HG02759 (cell line): ENCODE results near the gene CMTM6.

ENCODE experiments used
- ATAC-seq: cut with Tn5 transposase; IDR thresholded peaks from one replicate; pipeline ENCODE4 v1.9.1; 2021; ENCODE audit warnings: mild to moderate bottlenecking, moderate library complexity; ENCODE audit not compliant: unreplicated experiment

CMTM6 gene

DNA sequence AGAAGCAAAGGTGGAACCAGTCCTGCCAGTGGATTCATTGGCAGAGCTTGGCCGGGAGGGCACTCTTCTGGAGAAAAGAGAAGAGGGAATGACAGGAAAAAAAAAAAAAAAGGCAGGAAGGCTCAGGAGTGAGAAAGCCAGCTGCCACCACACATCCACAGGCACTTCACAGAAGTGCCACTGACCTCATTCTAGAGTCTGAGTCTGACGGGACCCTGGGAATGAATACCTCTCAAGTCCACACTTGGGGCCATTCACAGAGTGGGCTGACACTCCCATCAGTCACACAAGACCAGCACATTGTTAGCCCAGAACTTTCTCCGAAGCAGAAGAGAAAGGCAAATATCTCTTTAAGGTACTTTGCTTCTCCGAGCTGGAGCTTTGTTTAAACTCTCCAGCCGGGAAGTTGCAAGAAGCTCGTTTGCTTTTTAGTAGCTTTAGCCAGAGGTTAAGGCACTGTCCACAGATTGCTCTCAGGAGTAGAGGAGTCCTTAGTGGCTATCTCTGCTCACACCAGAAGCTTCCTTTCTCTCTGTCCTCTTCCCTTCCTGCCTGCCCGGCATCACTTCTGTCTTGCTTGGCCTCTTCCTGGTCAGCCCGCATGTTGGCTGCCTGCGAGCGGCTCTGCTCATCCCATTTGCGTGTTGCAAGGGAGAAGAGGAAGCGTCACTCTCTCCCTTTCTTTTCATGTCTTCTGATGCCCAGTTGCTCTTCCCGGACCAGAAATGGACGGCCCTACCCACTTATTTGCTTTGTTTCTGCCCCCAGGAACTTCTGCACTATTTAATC lies 53.8 kb downstream of the CMTM6 start:
- no peak for ATAC-seq

DNA sequence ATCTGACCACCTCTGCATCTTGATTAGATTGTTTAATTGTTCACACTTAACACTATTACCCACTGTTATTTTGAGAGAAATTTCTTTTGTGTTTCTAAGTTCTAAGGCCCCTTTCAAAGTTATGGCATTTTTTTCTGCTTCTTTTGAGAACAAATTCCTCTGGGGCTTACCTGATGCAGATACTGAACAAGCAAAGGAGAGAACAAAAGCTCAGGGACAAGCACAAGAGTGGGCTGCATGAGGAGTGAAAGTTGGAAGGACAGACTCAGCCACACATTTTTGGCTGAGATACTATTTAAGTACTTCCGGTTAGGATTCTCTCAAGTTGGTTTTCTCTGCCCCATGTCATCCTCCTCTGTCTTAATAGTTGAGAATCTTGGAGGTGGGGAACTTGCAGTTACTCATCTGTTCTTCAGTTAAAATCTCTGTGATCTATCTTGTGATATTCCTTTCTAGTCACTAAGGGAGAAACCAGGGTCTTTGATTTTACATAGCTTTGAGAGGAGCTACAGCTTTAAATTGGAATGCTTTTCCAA lies 54.7 kb downstream of the CMTM6 start:
- ATAC-seq, result no peak

DNA sequence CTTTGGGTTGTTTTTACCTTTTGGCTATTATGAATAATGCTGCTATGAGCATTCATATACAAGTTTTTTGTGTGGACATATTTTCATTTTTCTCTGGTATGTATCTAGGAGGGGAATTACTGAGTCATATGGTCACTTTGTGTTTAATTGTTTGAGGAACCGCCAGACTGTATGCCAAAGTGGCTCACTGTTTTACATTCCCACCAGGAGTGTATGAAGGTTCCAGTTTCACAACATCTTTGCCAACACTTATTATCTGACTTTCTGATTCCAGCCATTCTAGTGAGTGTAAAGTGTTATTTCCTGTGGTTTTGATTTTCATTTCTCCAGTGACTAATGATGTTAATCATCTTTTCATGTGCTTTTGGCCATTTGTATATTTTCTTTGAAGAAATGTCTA lies 59.2 kb downstream of the CMTM6 start:
- no peak for ATAC-seq

DNA sequence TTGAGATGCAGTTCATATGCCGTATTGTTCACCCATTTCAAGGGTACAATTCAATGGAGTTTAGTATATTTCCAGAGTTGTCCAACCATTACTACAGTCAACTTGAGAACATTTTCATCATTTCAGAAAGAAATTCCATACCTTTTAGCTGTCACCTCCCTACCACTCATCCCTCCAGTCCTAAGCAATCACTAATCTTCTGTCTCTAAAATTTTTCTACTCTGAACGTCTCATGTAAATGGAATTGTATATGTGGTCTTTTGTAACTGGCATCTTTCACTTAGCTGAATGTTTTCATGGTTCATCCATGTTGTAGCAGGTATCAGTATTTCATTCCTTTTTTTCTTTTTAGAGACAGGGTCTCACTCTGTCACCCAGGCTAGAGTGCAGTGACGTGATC lies 59.9 kb downstream of the CMTM6 start:
- no peak for ATAC-seq

DNA sequence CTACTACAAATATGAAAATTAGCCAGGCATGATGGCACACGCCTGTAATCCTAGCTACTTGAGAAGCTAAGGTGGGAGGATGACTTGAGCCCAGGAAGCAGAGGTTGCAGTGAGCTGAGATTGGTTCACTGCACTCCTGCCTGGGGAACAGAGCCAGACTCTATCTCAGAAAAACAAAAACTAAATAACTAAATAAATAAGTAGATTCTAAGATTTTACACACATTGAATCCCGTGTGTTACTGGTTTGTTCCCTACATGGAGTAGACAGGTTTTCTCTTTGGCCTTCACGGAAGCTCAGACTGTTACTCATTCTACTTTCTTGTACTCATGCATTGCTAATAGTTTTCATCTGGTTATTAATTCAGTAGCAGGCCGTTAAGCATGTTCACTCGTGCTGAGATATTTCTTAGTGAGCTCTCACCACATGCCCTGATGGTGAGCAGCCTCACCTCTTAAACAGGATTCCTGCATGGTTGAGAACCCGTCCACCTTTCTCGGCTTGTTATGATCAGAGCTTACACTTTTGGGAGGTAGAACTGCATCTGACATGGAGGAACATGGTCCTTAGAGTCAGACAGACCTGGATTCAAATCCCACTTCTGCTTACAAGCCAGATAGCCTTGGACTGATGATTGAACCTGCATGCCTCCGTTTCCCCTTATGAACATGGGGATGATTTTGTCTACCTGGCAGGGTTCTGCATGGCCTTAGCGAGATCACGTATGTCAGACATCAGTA lies 61.9 kb downstream of the CMTM6 start:
- no peak for ATAC-seq

DNA sequence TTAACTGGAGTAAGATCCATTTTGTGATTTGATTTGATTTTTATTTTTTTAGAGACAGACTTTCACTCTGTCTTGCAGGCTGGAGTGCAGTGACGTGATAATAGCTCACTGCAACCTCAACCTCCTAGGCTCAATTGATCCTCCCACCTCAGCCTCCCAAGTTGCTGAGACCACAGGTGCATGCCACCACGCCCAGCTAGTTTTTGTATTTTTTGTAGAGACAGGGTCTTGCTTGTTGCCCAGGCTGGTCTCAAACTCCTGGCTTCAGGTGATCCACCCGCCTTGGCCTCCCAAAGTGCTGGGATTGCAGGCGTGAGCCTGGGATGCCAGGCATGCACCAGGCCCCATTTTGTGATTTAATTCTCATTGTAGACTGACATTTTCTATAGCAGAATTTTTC lies 63.2 kb downstream of the CMTM6 start:
- ATAC-seq, result peak; percentile 25

DNA sequence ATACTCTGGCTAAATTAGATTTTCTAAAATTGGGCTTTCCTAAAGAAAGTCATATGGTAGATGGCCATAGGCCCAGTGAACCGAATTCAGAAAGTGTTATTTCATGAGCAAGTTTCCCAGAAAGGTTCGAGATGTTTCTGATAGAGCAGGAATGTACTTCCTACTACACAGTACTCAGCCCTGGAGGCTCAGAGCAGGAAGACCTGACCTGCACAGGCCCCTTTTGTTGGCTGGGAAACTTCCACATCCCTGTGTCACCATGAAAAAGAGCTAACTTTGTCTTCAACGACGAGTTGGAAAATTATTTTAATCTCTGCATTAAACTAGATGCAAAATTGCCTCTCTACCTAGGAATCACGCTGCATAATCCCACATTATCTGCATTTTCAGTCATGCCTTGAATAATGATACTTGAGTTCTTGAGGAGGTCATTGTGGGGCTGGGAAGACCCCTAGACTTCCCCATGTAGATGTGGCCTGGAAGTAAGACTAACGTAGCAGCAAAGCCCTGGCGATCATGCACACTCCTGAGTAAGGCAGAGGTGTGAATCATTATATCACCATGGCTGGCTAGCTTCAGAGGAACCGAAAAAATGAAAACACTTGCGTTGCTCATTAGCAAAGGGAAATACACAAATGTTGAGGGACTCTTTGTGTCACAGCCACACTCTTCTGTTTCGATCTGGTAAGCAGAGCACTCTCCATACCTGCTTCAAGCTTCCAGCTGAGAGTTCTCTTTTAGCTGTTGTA lies 63.9 kb downstream of the CMTM6 start:
- peak; percentile 97 for ATAC-seq

DNA sequence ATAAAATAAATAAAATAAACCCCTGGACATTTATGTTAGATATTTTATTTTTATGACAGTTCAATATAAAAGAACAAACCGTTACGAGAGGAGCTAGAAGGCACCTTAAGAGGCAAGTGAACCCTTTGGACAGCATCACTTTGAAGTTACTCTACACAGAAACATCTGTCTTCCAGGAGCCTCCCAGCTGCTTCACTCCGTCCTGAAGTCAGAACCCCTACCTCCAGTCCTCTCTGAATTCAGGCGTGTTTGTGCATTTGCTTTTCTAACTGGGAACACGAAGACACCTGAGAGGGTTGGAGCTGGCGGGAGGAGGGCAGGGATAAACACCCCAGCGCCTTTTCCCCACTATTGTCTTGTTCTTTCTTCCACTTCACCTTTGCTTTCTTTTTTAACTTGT lies 64.8 kb downstream of the CMTM6 start:
- no peak for ATAC-seq

DNA sequence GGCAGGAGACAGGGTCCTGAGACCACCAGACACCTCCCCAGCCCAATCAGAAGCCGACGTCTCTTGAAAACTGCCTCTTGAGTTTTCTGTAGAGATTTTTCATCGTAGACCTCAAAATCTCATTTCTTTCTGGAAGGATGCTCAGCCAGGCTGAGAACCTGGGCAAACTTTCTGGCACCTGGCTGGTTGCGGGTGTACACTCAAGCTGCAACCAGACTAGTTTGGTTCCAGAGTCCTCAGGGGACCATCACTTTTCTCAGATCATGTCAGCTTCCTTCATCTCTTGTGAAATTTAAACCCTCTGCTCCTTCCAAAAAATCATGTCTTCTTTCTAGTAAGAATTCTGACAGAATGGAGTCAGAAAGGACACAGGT lies 65.8 kb downstream of the CMTM6 start:
- peak; percentile 18 for ATAC-seq

DNA sequence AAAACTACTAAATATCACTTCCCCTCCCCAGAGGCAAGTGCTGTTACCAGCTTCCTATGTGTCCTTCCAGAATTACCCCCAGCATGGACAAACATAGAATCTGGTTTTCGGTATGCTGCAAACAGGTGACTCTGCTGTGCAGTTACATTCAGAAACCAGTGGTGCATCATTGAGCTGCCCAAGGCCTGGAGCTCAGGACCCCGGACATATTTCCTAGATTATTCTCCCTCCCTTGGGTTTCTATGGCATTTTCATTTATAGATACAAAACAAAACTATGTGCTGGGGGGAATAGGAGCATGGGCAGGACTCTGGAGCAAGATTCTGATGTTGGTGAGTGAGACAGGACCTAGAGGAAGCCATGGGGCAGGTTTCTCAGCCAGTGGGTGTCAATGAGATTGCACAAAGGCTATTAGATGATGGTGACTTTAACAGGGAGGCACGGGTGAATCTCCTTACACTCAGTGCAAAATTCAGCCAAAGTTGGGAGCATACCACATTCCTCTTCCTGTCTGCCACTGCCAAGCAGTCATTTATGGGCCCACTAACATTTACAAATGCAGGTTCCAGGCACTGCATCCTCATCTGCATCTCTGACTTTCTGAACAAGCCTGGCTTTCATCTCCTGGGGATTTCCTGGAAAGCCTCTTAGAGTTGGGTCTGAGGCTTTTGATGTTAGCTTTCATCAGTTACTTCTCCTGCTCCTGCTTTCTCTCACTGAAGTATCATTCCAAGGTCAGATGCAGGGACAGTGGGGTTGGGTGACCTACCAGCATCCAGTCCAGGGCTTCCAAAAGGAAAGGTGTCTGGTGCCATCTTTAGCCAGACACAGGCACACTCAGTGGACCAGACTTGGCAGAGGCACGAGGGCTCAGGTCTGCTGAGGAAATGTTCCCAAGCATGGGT lies 66.5 kb downstream of the CMTM6 start:
- ATAC-seq, result no peak

DNA sequence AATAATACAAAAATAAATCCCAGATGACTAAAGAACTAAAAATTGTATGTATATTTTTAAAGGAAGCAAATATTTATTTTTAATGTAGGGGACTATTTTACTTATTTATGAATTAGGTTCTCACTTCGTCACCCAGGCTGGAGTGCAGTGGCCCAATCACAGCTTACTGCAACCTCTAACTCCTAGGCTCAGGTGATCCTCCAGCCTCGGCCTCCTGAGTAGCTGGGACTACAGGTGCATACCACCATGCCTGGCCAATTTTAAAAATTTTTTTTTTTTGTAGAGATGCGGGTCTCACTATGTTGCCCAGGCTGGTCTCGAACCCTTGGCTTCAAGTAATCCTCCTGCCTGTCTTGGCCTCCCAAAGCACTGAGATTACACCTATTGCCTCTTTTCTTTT lies 68.4 kb downstream of the CMTM6 start:
- ATAC-seq, result no peak

DNA sequence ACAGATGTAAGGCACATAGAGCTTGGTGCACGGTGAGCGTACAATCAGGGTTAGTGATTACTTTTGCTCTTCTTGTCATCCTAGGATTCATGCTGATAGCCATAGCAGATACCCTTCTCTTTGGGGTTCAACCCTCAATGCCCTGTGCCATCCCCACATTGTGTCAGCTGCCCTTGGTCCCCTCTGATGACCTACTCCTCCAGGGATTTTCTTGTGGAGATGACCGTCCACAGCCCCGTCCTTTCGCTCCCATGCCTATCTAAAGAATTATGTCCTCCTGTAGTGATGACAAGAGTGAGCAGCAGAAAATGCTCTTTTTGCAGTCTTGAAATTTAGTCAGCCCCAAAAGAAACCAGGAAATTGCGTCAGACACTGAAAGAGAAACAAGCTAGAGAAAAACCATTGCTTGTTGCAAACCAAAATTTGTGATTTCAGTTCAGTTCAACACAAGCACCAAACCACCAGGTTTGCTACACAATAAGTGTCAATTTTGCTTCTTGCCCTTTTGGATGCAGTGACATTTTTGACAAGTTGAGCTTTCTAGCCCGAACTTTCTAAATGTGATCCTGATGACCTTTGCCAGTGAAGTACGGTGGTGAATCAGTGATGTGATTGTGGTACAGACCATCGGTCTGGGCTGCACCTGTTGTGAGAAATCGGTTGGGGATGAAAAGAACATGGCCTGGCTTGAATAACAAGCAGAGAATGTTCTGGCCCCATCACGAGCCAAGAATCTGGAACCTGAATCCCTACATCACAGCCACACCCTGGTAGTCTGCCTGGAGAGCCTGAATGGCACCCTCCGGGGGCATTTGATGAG lies 69.7 kb downstream of the CMTM6 start:
- peak; percentile 34 for ATAC-seq

DNA sequence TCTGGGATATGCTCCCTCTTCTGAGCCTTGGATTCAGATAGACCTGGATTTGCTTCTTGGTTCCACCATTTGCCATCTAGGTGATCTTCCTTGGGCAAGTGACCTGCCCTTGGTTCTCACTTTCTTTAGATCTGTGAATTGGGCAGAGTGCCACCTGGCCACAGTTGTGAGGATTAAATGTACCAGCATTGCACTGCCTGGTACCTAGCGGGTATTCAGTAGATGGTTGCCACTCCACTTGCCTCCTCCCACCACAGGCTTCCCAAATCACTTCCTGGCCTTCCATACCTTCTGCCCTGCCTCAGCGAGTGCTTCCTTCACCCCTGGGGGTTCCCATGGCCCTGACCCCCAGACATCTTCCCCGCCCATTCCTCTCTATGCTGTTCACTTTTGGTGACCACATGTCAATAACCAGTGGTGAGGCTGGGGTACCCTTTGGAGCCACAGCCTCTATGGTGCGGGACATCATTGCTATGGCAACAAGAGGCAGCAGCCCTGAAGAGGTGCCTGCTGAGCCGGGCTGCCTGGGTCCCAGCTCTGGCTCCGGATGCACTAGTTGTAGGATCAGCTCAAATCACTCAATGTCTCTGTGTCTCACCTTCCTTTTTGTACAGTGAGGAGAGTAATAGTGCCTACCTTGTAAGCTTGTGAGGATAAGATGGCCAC lies 70.5 kb downstream of the CMTM6 start:
- ATAC-seq, result no peak

DNA sequence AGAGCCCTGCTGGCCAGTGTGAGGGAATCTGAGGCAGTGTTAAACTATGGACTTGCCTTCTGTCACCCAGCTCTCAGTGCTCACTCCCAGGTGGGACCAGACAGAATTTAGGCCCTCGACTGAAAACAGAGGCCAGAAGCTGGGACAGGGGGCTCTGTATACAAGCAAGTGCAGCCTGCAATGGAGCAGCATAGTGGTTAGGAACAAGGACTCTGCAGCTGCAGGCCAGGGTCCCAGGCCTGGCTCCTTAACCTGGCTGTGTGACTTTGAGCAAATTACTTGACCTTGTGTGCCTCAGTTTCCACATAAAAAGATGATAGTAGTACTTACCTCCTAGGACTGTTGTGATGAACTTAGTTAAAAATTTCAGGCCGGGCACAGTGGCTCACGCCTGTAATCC lies 71.2 kb downstream of the CMTM6 start:
- ATAC-seq, result no peak
